ENCODE data around the gene MYO18A.
"Not testable (repeated sequence)": the region's sequence is repeated elsewhere in the genome, so short reads cannot be mapped to it uniquely, and the experiment has no call there.

Gene MYO18A, protein sequence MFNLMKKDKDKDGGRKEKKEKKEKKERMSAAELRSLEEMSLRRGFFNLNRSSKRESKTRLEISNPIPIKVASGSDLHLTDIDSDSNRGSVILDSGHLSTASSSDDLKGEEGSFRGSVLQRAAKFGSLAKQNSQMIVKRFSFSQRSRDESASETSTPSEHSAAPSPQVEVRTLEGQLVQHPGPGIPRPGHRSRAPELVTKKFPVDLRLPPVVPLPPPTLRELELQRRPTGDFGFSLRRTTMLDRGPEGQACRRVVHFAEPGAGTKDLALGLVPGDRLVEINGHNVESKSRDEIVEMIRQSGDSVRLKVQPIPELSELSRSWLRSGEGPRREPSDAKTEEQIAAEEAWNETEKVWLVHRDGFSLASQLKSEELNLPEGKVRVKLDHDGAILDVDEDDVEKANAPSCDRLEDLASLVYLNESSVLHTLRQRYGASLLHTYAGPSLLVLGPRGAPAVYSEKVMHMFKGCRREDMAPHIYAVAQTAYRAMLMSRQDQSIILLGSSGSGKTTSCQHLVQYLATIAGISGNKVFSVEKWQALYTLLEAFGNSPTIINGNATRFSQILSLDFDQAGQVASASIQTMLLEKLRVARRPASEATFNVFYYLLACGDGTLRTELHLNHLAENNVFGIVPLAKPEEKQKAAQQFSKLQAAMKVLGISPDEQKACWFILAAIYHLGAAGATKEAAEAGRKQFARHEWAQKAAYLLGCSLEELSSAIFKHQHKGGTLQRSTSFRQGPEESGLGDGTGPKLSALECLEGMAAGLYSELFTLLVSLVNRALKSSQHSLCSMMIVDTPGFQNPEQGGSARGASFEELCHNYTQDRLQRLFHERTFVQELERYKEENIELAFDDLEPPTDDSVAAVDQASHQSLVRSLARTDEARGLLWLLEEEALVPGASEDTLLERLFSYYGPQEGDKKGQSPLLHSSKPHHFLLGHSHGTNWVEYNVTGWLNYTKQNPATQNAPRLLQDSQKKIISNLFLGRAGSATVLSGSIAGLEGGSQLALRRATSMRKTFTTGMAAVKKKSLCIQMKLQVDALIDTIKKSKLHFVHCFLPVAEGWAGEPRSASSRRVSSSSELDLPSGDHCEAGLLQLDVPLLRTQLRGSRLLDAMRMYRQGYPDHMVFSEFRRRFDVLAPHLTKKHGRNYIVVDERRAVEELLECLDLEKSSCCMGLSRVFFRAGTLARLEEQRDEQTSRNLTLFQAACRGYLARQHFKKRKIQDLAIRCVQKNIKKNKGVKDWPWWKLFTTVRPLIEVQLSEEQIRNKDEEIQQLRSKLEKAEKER (N-terminal part only)

DNA sequence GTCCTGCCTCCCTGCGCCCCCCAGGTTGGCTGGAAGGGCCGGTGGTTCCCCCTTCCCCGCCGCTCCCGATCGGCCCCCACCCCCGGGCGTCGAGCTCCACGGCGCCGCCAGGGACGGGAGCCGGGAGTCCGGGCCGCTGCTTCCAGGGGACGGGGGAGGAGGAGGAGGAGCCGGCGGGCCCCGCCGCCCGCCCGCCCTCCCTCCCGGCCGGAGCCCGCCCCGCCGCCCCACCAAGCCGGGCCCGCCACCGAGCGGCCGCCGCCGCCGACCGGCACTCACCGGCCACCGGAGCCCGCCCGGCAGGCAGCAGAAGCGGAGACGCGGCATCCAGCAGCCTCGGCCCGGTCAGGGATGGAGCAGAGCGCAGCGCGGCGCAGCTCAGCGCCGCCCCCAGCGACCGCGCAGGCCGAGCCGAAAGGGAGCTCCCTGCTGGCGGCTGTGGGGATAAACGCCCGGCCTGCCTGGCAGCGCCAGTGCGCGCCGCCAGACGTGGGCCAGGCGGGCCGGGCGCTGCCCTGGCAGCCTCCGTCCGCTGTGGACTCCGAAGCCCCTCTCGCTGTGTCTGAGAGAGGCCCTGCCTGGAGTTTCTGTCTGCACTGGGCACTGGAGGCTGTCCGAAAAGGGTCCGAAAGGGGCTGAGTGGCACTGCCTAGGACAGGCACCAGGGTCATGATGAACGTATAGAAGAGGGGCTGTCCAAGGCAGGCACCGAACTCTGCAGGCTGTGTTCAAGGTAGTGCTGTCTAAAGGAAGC is at the start of gene MYO18A:
Gene MYO18A (minus strand): TSS at position 365 of the 754 bp plus-strand sequence. CDS start 13,458 bp downstream, outside the sequence.
- DNase-seq (peak; percentile 88), ATAC-seq (peak; percentile 96)

DNA sequence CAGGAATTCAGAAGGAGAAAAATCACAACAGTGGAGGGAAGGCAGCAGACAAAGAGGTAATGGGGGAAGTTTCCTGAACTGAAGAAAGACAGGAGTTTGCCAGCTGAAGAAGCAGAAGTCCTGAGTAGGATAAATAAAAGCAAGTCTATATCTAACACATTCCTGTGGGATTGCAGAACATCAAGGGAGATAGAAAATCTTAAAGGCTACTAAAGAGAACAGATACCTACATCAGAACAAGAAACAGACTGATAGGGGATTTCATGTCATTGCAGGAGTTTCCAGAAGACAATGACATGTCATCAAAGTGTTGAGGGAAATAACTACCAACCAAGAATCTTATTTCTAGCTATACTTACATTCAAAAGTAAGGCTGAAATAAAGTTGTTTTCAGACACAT is 45.2 kb upstream of the MYO18A start:
- DNase-seq: no peak
- no peak for ATAC-seq

DNA sequence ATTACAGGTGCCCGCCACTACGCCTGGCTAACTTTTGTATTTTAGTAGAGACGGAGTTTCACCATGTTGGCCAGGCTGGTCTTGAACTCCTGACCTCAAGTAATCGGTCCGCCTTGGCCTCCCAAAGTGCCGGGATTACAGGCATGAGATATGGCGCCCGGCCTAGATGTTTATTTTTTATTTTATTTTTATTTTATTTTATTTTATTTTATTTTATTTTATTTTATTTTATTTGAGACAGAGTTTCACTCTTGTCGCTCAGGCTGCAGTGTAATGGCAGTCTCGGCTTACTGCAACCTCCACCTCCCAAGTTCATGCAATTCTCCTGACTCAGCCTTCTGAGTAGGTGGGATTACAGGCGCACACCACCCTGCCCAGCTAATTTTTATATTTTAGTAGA is 41.1 kb upstream of the MYO18A start:
- not testable (repeated sequence) for DNase-seq, ATAC-seq

DNA sequence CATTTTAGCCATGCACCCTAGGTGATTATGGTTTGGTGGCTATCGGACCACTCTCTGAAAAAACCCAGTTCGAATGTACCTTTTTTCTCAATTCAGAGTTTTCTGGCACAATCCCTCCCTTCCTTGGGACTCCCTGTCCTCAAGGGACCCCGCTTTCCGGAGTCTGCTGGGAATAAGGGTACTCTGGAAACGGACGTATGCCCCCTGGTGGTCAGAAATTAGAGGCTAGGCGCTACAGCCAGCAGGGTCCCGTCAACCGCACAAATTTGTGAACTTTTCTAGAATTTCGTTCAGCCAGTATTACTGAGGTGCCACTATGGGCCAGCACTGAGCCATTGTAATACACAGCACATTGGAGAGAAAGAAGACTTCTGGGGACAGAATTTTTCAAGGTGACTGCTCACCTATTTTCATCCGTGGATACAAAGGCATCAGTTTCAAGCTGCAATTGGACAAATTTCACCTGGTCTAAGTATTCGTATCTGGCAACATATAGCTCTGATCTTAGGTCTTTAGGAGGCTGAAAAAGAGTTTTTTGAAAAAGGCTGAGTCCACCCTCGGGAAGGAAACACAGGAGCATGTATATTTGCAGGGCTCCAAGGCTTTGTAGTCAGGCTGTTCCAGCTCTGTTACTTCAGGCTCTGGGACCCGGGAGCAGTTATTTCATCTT is 39.3 kb upstream of the MYO18A start:
- DNase-seq (peak; percentile 81), ATAC-seq (peak; percentile 95)

DNA sequence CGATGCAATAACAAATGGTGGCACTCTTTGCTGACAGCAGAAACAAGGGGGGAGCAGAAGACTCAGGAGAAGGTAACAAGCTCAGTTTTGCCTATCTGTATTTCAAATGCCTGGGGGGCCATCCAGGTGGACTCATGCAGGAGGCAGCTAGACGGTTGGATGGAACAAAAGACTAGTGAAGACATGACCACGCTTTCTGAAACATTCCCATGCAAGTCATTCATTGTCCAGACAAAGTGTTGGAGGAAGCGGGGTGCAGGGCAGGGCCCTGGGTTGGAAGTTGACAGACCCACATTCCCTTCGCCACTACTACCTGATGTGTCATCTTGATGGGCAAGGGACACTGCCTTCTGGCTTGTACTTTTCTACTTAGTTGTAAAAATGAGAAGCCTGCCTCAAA is 36.7 kb upstream of the MYO18A start:
- ATAC-seq: no peak
- no peak for DNase-seq

DNA sequence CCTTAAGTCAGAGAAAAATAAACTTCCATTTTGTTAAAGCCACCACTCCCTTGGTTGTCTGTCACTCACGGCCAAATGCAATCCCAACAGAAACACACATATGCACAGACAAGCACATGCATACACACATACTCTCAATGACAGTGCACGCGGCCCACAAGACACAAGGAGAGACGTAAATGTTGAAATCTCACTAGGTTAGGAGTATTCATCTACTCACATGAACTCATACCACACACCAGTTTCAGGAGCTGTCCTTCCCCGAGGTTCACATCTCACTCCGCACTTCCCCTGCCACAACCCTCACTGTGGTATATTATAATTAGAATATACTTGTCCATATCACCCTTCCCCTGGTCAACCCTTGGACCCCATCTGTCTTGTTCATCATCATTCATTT is 36.0 kb upstream of the MYO18A start:
- DNase-seq (no peak), ATAC-seq (no peak)

DNA sequence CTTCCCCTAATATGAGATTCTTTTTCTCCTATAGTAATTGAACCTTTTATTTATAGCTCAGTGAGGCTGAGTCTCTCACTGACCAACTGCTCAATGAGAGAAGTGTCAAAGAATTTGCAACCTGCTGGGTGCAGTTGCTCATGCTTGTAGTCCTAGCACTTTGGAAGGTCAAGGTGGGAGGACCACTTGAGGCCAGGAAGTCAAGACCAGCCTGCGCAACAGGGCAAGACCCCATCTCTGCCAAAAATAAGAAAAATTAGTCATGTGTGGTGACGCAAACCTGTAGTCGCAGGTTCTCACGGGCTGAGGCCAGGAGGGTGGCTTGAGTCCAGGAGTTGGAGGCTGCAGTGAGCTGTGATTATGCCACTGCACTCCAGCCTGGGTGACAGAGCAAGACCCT is 35.5 kb upstream of the MYO18A start:
- ATAC-seq: no peak
- DNase-seq: no peak

GRCh38 chr17:29215174-29215573 is 35.0 kb upstream of the MYO18A start:
- no peak for DNase-seq

DNA sequence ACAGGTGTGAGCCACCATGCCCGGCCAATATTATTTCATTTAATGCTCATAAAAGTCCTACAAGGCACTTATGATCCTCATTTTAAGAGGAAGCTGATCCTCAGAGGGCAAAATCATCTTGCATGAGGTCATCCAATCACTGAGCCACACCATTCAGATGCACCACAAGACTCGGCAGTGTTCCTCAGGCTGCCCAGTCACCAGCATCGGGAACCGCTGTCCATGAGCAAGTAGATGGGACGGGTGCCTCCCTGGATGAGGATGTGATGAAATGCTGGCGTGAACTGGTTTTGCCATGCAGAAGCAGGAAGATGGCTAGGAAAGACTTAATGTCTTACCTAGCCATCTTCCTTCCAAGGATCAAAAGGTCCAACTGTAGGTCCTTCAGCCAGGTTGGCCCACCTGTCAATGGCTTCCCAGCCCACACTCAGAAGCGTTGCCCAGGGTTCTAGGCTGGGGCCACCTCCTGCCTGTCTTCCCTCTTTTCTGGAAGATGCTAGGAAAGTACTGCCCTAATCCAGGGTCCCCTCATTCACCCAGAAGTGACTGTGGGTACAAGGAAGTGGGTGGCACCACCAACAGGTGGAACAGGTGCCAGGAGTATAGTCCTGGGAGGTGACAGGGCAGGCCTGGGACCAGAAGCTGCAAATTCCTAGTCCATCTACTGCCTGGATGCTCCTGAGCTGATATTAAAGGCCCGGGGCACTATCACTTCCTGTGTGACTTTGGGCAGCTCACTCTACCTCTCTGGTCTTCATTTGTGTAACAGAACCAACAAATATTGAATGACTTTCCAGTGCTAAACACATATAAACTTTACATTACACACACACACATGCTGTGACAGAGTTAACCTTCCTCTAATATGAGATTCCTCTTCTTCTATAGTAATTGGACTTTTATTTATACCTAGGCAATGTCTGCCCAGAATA is 34.3 kb upstream of the MYO18A start:
- ATAC-seq (no peak), DNase-seq (no peak)

More at GRCh38 chr17:29215174-29215573, 35.0 kb upstream of the MYO18A start:
- no peak for ATAC-seq

GRCh38 chr17:29212681-29213121 is 32.5 kb upstream of the MYO18A start:
- DNase-seq (no peak), ATAC-seq (no peak)

- no peak for ATAC-seq
- no peak for DNase-seq
Measured at GRCh38 chr17:29212094-29212631, 32.0 kb upstream of the MYO18A start.

DNA sequence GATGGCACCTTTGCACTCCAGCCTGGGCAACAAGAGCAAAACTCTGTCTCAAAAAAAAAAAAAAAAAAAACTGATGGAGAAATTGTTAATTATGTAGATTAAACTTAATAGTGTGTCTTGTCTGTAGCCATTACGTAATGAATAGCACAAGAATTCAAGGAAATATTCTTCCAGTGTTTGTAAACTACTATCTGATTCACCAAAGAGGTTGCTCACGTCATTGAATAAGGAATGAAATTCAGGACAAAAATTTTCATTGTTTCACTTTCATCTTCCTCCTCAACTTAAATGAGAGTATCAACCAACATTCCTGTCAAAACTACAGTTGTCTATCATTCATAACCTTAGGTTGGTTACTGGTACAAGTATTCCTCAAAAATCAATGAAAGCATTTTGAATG is 30.7 kb upstream of the MYO18A start:
- ATAC-seq (no peak), DNase-seq (no peak)

GRCh38 chr17:29209073-29209472 is 28.9 kb upstream of the MYO18A start:
- ATAC-seq (no peak), DNase-seq (no peak)

DNA sequence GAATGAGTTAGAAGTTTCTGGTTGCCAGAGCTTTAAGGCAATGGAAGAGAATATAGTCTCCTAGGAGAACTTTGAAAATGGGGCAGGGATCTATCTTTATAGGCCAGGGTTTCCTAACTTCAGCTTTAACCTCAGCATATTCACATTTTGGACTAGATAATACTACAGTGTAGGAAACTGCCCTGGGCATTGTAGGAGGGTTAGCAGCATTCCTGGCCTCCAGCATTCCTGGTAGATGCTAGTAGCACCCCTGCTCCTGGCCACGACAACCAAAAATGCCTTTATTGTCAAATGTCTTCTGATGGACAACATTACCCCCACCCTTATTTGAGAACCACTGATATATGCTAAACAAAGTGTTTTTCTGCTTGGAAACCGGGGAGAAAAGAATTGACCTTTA is 27.8 kb upstream of the MYO18A start:
- DNase-seq (no peak), ATAC-seq (no peak)

DNA sequence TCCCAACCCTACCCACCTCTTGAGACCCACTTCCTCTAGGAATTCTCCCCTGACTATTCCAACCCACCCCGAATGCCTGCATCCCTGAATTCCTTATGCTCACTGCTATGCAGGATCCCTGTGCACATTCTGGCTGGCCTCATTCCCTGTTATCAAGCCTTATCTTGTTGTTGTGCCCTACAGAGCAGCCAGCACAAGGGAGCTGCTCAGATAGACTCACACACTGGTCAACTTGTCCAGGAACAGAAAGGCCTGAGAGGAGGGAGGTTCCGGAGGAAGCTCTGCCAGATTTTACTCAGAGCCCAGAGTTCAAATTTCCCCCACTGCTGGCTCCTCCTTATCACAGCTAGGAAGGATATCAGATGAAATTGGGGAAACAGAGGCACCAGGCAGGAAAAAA is 24.8 kb upstream of the MYO18A start:
- ATAC-seq (no peak), DNase-seq (no peak)

- DNase-seq, ATAC-seq: not testable (repeated sequence)
Measured at GRCh38 chr17:29204068-29204804, 24.0 kb upstream of the MYO18A start.

DNA sequence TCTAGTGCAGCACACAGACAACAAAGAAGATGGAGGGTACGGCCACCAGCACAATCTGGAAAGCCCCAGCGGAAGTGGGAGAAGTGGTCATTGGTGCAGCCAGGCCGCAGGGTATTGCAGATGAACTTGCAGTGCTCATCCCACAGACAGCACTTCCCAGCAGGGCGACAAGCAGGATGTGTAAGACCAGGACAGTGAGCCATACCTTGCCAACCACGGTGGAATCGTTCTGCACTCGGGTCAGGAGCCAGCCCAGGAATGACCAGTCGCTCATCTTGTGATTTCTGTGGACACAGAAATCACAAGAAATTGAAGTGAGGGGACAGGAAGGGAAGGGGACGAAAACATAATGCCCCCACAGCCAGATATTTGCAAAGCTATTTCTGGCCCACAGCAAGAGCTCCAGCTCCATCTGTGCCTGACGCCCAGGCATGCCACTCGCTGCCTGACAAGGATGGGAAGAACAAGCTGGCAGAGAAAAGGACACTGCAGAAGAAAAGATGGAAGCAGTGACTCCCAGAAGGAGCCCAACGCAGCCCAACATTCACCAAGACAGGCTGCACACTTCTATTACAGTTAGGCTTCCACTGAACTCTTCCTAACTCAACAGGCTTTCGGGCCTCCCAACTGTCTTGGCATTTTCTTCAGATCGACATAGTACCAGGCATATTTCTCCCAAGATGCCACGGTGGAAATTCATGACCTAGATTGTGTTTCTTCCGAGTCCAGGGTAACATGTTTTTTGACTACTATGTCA is 17.5 kb upstream of the MYO18A start:
- ATAC-seq (no peak), DNase-seq (no peak)

All from stimulated activated naive CD8-positive, alpha-beta T cell treated with anti-CD3 and anti-CD28 coated beads, Interleukin-15, Interleukin-2, amounts not matched to agents 100 U/mL and 50 U/mL, for 24 hours (primary cell).